T-helper 9 cell (primary cell): ENCODE data around the gene USP34.
"Not testable (repeated sequence)": the region's sequence is repeated elsewhere in the genome, so short reads cannot be mapped to it uniquely, and the experiment has no call there.

ENCODE experiments used
- DNase-seq: peaks from one replicate; pipeline ENCODE4 v3.0.0-alpha.2; 2020
- total RNA-seq, 2 donors: gene quantifications; one replicate each; lab custom pipeline; 2026; lab: John Stamatoyannopoulos, UW

Gene USP34, protein sequence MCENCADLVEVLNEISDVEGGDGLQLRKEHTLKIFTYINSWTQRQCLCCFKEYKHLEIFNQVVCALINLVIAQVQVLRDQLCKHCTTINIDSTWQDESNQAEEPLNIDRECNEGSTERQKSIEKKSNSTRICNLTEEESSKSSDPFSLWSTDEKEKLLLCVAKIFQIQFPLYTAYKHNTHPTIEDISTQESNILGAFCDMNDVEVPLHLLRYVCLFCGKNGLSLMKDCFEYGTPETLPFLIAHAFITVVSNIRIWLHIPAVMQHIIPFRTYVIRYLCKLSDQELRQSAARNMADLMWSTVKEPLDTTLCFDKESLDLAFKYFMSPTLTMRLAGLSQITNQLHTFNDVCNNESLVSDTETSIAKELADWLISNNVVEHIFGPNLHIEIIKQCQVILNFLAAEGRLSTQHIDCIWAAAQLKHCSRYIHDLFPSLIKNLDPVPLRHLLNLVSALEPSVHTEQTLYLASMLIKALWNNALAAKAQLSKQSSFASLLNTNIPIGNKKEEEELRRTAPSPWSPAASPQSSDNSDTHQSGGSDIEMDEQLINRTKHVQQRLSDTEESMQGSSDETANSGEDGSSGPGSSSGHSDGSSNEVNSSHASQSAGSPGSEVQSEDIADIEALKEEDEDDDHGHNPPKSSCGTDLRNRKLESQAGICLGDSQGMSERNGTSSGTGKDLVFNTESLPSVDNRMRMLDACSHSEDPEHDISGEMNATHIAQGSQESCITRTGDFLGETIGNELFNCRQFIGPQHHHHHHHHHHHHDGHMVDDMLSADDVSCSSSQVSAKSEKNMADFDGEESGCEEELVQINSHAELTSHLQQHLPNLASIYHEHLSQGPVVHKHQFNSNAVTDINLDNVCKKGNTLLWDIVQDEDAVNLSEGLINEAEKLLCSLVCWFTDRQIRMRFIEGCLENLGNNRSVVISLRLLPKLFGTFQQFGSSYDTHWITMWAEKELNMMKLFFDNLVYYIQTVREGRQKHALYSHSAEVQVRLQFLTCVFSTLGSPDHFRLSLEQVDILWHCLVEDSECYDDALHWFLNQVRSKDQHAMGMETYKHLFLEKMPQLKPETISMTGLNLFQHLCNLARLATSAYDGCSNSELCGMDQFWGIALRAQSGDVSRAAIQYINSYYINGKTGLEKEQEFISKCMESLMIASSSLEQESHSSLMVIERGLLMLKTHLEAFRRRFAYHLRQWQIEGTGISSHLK (N-terminal part only)
- 251 to 370 reads per million in 2 donors for total RNA-seq

GRCh38 chr2:61470965-61471904 is at the start of gene USP34:
TSS of gene USP34 (minus strand) at chr2:61471087. CDS start at chr2:61470692, 395 bp downstream.
- peak; percentile 91 for DNase-seq

- no peak for DNase-seq
Observed at GRCh38 chr2:61520261-61520660, 49.4 kb upstream of the USP34 start.

DNA sequence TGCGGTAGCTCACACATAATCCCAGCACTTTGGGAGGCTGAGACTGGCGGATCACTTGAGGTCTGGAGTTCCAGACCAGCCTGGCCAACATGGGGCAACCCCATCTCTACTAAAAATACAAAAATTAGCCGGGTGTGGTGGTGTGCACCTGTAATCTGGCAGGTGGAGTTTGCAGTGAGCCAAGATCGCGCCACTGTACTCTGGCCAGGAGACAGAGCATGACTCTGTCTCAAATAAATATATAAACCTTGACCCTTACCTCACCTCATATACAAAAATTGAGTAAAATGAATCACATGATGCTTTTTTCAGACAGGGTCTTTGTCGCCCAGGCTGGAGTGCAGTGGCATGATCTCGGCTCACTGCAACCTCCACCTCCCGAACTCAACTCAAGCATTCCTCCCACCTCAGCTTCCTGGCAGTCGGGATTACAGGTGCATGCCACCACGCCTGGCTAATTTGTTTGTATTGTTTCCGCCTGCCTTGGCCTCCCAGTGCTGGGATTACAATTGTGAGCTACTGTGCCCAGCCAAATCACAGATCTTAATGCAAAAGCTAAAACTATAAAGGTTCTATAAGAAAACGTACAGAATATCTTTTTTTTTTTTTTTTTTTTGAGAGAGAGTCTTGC is 42.0 kb upstream of the USP34 start:
- DNase-seq, result no peak

DNA sequence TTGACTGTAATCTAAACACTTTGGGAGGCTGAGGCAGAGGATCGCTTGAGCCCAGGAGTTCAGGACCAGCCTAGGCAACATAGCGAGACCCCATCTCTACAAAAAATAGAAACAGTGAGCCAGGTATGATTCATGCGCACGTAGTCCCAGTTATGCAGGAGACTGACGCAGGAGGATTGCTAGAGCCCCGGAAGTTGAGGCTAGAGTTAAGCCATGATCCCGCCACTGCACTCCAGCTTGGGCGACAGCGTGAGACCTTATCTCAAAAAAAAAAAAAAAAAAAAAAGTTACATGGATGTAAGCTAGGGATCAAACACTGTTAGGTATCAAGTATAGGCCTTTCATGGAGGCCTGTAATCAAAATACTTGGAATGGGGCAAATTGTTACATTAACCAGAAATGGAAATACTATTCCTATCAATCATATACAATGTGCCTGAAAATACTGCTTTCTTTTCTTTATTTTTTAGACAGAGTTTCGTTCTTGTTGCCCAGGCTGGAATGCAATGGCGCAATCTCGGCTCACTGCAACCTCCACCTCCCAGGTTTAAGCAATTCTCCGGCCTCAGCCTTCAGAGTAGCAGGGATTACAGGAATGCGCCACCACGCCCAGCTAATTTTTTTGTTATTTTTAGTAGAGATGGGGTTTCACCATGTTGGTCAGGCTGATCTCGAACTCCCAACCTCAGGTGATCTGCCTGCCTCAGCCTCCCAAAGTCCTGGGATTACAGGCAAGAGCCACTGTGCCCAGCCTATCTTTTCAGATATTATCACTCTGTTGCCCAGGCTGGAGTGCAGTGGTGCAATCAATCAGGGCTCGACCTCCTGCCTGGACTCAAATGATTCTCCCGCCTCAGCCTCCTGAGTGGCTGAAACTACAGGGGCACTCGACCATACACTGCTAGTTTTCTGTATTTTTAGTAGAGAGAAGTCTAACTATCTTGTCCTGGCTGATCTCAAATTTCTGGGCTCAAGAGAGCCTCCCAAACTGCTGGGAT is 40.1 kb upstream of the USP34 start:
- DNase-seq, result no peak

- DNase-seq, result no peak
Observed at GRCh38 chr2:61504949-61505348, 34.1 kb upstream of the USP34 start.

GRCh38 chr2:61499060-61499459 is 28.2 kb upstream of the USP34 start:
- DNase-seq, result no peak

DNA sequence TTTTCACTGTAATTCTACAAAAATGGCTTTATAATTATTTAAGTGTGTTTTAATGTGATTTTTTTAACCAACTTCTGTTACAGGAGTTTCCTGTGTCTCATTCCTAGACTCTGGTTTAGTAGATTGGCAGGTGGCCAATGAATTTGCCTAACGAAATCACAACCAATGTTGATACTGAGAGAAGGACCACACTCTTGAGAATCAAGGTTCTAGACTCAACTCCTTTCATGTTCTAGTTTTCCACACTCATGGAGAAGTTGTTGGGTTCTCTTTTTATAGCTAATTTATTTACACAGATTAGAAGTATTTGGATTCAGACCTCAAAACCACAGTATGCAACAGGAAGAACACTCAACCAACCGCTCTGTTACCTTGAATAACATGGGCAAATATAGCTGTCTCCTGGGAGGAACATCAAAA is 22.6 kb upstream of the USP34 start:
- no peak for DNase-seq

GRCh38 chr2:61492476-61492875 is 21.6 kb upstream of the USP34 start:
- DNase-seq, result no peak

GRCh38 chr2:61485281-61485680 is 14.4 kb upstream of the USP34 start:
- no peak for DNase-seq

DNA sequence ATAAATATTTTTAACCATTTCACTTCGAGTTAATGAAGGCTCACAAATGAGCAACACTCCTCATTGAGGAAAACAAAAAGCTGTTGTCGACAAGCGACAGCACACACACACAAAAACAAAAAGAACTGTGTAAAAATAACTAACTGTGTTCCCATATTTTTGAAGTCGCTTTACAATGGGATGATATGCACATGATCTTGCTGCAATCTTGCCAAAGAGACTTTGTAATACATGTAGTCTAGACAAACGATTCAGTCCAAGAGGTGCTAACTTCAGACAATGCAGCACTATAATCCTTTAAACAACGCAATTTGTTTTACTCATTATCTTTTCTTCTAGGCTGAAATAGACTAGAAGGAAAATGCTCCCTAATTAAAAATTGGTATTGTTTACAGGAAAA is 7.2 kb upstream of the USP34 start:
- no peak for DNase-seq

GRCh38 chr2:61476929-61477589 is 6.2 kb upstream of the USP34 start:
- DNase-seq, result not testable (repeated sequence)

- no peak for DNase-seq
Observed at GRCh38 chr2:61471905-61472805, 1.3 kb upstream of the USP34 start.

GRCh38 chr2:61470122-61470951 is 550 bp downstream of the USP34 start:
- DNase-seq, result peak; percentile 80

- DNase-seq, result no peak
Observed at GRCh38 chr2:61469424-61470121, 1.3 kb downstream of the USP34 start.

DNA sequence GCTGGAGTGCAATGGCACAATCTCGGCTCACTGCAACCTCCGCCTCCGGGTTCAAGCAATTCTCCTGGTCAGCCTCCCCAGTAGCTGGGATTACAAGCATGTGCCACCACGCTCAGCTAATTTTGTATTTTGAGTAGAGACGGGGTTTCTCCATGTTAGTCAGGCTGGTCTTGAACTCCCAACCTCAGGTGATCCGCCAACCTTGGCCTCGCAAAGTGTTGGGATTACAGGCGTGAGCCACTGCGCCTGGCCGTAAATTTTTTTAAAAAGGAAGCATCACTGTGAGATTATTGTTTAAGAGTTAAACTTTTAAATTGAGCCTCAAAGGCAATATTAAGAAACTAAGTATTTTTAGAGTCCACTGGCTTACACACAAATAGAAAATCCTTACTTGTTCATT is 2.7 kb downstream of the USP34 start:
- not testable (repeated sequence) for DNase-seq

- DNase-seq, result no peak
Observed at GRCh38 chr2:61465045-61465444, 5.8 kb downstream of the USP34 start.
